HL-60 (cell line): ENCODE results near the gene FRA10AC1.
"Not testable (repeated sequence)": the region's sequence is repeated elsewhere in the genome, so short reads cannot be mapped to it uniquely, and the experiment has no call there.

Source experiments
- GABPA ChIP-seq: IDR thresholded peaks from 2 replicates; pipeline ENCODE4 v1.6.1; 2012; ENCODE audit warnings: low read depth
- TF ChIP-seq, protein P1 (sequence below): IDR thresholded peaks from one replicate; pipeline ENCODE4 v1.5.1; 2011; ENCODE audit warnings: low read length, control low read depth, inconsistent platforms; ENCODE audit not compliant: insufficient read depth

DNA sequence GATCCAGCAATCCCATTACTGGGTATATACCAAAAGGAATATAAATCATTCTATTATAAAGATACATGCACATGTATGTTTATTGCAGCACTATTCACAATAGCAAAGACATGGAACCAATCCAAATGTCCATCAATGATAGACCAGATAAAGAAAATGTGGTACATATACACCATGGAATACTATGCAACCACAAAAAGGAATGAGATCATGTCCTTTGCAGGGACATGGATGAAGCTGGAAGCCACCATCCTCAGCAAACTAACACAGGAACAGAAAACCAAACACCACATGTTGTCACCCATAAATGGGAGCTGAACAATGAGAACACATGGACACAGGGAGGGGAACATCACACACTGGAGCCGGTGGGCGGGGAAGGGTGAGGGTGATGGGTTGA, 5.8 kb downstream of the FRA10AC1 start:
- TF ChIP-seq, protein P1, sequence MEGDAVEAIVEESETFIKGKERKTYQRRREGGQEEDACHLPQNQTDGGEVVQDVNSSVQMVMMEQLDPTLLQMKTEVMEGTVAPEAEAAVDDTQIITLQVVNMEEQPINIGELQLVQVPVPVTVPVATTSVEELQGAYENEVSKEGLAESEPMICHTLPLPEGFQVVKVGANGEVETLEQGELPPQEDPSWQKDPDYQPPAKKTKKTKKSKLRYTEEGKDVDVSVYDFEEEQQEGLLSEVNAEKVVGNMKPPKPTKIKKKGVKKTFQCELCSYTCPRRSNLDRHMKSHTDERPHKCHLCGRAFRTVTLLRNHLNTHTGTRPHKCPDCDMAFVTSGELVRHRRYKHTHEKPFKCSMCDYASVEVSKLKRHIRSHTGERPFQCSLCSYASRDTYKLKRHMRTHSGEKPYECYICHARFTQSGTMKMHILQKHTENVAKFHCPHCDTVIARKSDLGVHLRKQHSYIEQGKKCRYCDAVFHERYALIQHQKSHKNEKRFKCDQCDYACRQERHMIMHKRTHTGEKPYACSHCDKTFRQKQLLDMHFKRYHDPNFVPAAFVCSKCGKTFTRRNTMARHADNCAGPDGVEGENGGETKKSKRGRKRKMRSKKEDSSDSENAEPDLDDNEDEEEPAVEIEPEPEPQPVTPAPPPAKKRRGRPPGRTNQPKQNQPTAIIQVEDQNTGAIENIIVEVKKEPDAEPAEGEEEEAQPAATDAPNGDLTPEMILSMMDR, result not testable (repeated sequence)
- not testable (repeated sequence) for TF ChIP-seq GABPA
